Esophagus squamous epithelium (tissue), 5 donors: ENCODE results near the gene LEFTY2. TPM values are rescaled to one million over a fixed set of nuclear protein-coding genes. Genes with fewer than 3 reads are reported as not detected.

Experiments used
- DNase-seq: peaks from one replicate; lab custom pipeline; 2025; lab: John Stamatoyannopoulos, UW
- H3K27ac ChIP-seq, 4 donors: fragments of 200-600 bp; sonication (generic); one replicate each; pipeline ENCODE4 v1.5.1; 2016 to 2019; ENCODE audit warnings: mild to moderate bottlenecking in 1 of 4
- H3K27me3 ChIP-seq, 4 donors: fragments of 200-600 bp; sonication (generic); 1 replicate in 3 of 4; 2 replicates in 1 of 4; pipeline versions ENCODE4 v1.5.1 to v1.6.0; 2017 to 2021; ENCODE audit warnings: antibody characterized with exemption in 1 of 4
- H3K36me3 ChIP-seq, 3 donors: fragments of 200-600 bp; sonication (generic); one replicate each; pipeline ENCODE4 v1.5.1; 2016 to 2019
- H3K4me1 ChIP-seq, 3 donors: fragments of 200-600 bp; sonication (generic); one replicate each; pipeline ENCODE4 v1.5.1; 2017 to 2019
- H3K4me3 ChIP-seq, 4 donors: fragments of 200-600 bp; sonication (generic); 1 replicate in 3 of 4; 2 replicates in 1 of 4; pipeline ENCODE4 v1.5.1; 2016 to 2019; ENCODE audit warnings: mild to moderate bottlenecking in 2 of 4, moderate library complexity in 1 of 4
- H3K9me3 ChIP-seq, 3 donors: fragments of 200-600 bp; sonication (generic); one replicate each; pipeline ENCODE4 v1.5.1; 2016 to 2019
- CTCF ChIP-seq, 6 experiments: fragments of 450-650 bp in 4 of 6; fragments of 200-600 bp in 2 of 6; sonication (generic) in 2 of 6; IDR thresholded peaks; one replicate each; pipeline ENCODE4 v1.5.1; 2016 to 2019; ENCODE audit warnings: antibody characterized with exemption in 6 of 6, mild to moderate bottlenecking in 4 of 6, moderate library complexity in 4 of 6
- POLR2A ChIP-seq, 4 donors: fragments of 450-650 bp; IDR thresholded peaks; one replicate each; pipeline ENCODE4 v1.6.1; 2017; ENCODE audit warnings: antibody characterized with exemption in 4 of 4, mild to moderate bottlenecking in 4 of 4, moderate library complexity in 3 of 4
- WGBS, 2 donors: methylation state at CpG; one replicate each; pipeline ENCODE4 v1.1.5; 2018; 5-methylcytosine and 5-hydroxymethylcytosine counted together
- intact Hi-C: fragments of 100-400 bp; cut with DNase I; formaldehyde crosslinking; loops from one replicate; pipeline ENCODE4 v1.15.0; 2022
- total RNA-seq, 4 donors: library from RNA; depleted of rRNA; stranded (reverse); fragments of >200 nt; gene quantifications; one replicate each; pipeline ENCODE4 v1.1.0, GENCODE V29; 2016
- donor health status: DM: yes; HTN: yes; CAD: no.

Gene LEFTY2
- total RNA-seq, 4 donors from 2014 or later, result not detected

- peak overlapping the region; percentile 90 to 96 (median 94) for H3K27ac ChIP-seq
- 38 to 67% methylated on average over 4 to 5 of the region's 23 CpGs for WGBS, 2 donors
- no peak for TF ChIP-seq POLR2A (IDR thresholded peaks at IDR 0.05)
- no peak for TF ChIP-seq CTCF (IDR thresholded peaks at IDR 0.05)
- peaks cover 32 to 62% (median 37%) of the 10 kb centered on the region in 3 donors for H3K4me1 ChIP-seq
- intact Hi-C loops, result no loop called here
- no peaks in the 10 kb centered on the region for H3K9me3 ChIP-seq
- peak overlapping the region in 1 of 4 donors; percentile 99 for H3K4me3 ChIP-seq
- H3K27me3 ChIP-seq, result no peaks in the 10 kb centered on the region
- H3K36me3 ChIP-seq, result peaks cover 0 to 31% (median 0%) of the 10 kb centered on the region in 3 donors
- DNase-seq, result no peak
These were observed 19.0 kb downstream of the LEFTY2 start for GRCh38 chr1:225921734-225922709.

- Histone ChIP-seq H3K36me3 (peaks cover 0 to 40% (median 0%) of the 10 kb centered on the region in 3 donors), H3K9me3 (no peaks in the 10 kb centered on the region), H3K4me3 (no peak overlapping the region), H3K27ac (peak overlapping the region in 3 of 4 donors; percentile 58 to 62 (median 59)), H3K27me3 (no peaks in the 10 kb centered on the region), H3K4me1 (peaks cover 28 to 66% (median 36%) of the 10 kb centered on the region in 3 donors)
- DNase-seq, result no peak
- intact Hi-C loops, result no loop called here
- WGBS, 2 donors, result 3 to 17% methylated on average over 2 to 4 of the region's 5 CpGs
- TF ChIP-seq POLR2A (IDR thresholded peaks at IDR 0.05), result no peak
- TF ChIP-seq CTCF (IDR thresholded peaks at IDR 0.05), result no peak
These were observed 21.1 kb downstream of the LEFTY2 start for GRCh38 chr1:225919906-225920305.

GRCh38 chr1:225918280-225918679, 22.7 kb downstream of the LEFTY2 start:
- WGBS, 2 donors, result 92 to 95% methylated on average over 4 of the region's 4 CpGs
- TF ChIP-seq POLR2A (IDR thresholded peaks at IDR 0.05) (no peak), CTCF (IDR thresholded peaks at IDR 0.05) (no peak)
- Histone ChIP-seq H3K4me1 (peaks cover 23 to 56% (median 30%) of the 10 kb centered on the region in 3 donors), H3K36me3 (peaks cover 0 to 40% (median 0%) of the 10 kb centered on the region in 3 donors), H3K9me3 (no peaks in the 10 kb centered on the region), H3K27ac (no peak overlapping the region), H3K27me3 (no peaks in the 10 kb centered on the region), H3K4me3 (no peak overlapping the region)
- intact Hi-C loops, result no loop called here
- DNase-seq, result no peak

- TF ChIP-seq POLR2A (IDR thresholded peaks at IDR 0.05), result no peak
- peaks cover 0 to 47% (median 0%) of the 10 kb centered on the region in 3 donors for H3K36me3 ChIP-seq
These were observed 23.5 kb downstream of the LEFTY2 start for GRCh38 chr1:225917536-225917935.

GRCh38 chr1:225917101-225917500, 23.9 kb downstream of the LEFTY2 start:
- WGBS, 2 donors, result 55 to 70% methylated on average over 3 of the region's 3 CpGs
- Histone ChIP-seq H3K36me3 (peaks cover 0 to 48% (median 0%) of the 10 kb centered on the region in 3 donors), H3K27me3 (no peaks in the 10 kb centered on the region), H3K4me1 (peaks cover 12 to 45% (median 20%) of the 10 kb centered on the region in 3 donors), H3K4me3 (no peak overlapping the region), H3K9me3 (no peaks in the 10 kb centered on the region), H3K27ac (no peak overlapping the region)
- DNase-seq, result no peak
- TF ChIP-seq CTCF (IDR thresholded peaks at IDR 0.05) (no peak), POLR2A (IDR thresholded peaks at IDR 0.05) (no peak)
- intact Hi-C loops, result no loop called here

More at GRCh38 chr1:225917536-225917935, 23.5 kb downstream of the LEFTY2 start:
- peaks cover 16 to 49% (median 22%) of the 10 kb centered on the region in 3 donors for H3K4me1 ChIP-seq
- no peaks in the 10 kb centered on the region for H3K27me3 ChIP-seq
- DNase-seq, result no peak
- no peak overlapping the region for H3K4me3 ChIP-seq
- WGBS, 2 donors, result 37 to 56% methylated on average over 5 of the region's 5 CpGs
- intact Hi-C loops, result no loop called here
- no peak overlapping the region for H3K27ac ChIP-seq
- H3K9me3 ChIP-seq, result no peaks in the 10 kb centered on the region
